ENCODE data around the gene TBC1D8.

Gene TBC1D8

DNA sequence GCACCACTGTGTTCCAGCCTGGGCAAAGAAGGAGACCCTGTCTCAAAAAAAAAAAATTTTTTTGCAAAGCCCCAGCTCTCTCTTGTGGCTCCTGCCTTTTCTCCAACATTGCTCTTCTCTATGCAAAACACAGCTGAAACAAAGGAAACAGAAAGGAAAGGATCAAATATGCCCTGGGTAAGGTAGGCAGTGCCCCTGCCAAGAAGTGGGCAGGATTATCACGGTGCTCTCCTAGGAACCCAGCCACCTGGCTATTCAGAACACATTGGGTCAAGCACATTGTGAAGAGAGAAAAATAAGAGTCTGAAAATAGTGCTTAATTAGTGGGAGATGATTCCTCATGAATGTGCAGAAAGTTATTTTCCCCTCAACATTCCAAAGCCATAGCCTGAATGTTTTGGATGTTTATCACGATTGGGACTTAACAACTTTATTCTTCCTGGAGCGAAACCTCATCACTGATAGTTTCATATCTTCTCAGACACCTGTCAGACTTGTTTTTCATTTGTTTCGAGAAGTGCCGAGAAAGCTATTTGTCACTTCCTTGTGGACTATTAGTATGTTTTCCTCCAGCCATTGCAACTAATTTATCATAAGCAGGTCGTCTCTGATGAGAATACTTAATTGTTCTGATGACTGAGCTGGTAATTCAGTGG is 191.8 kb downstream of the TBC1D8 start:
- Mint-ChIP-seq H3K27ac (no peak overlapping the region), H3K27me3 (ENCODE audit: low read depth, poor library complexity) (peaks cover 4% of the 10 kb centered on the region), H3K4me3 (no peak overlapping the region), H3K36me3 (ENCODE audit: low read depth) (no peaks in the 10 kb centered on the region), H3K9me3 (no peaks in the 10 kb centered on the region), H3K4me1 (peaks cover 12% of the 10 kb centered on the region)
- no peak for DNase-seq
- TF ChIP-seq, protein P1, sequence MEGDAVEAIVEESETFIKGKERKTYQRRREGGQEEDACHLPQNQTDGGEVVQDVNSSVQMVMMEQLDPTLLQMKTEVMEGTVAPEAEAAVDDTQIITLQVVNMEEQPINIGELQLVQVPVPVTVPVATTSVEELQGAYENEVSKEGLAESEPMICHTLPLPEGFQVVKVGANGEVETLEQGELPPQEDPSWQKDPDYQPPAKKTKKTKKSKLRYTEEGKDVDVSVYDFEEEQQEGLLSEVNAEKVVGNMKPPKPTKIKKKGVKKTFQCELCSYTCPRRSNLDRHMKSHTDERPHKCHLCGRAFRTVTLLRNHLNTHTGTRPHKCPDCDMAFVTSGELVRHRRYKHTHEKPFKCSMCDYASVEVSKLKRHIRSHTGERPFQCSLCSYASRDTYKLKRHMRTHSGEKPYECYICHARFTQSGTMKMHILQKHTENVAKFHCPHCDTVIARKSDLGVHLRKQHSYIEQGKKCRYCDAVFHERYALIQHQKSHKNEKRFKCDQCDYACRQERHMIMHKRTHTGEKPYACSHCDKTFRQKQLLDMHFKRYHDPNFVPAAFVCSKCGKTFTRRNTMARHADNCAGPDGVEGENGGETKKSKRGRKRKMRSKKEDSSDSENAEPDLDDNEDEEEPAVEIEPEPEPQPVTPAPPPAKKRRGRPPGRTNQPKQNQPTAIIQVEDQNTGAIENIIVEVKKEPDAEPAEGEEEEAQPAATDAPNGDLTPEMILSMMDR (IDR thresholded peaks at IDR 0.05): no peak

GRCh38 chr2:100957996-100958653 is 193.1 kb downstream of the TBC1D8 start:
- Mint-ChIP-seq H3K27ac (peak overlapping the region; percentile 42), H3K27me3 (ENCODE audit: low read depth, poor library complexity) (peaks cover 4% of the 10 kb centered on the region), H3K36me3 (ENCODE audit: low read depth) (no peaks in the 10 kb centered on the region), H3K9me3 (no peaks in the 10 kb centered on the region), H3K4me3 (no peak overlapping the region), H3K4me1 (peaks cover 6% of the 10 kb centered on the region)
- no peak for DNase-seq
- TF ChIP-seq, protein P1 (IDR thresholded peaks at IDR 0.05): no peak
